Epithelial cell of esophagus (primary cell): ENCODE results near the gene CDH2.

Experiments used
- DNase-seq: peaks from one replicate; pipeline ENCODE4 v3.0.0; 2010; ENCODE audit warnings: low read depth
- H3K4me3 ChIP-seq: 2 replicates; pipeline ENCODE4 v1.5.1; 2011; ENCODE audit warnings: mild to moderate bottlenecking, low read length, control low read depth
- TF ChIP-seq, protein P1 (sequence below): IDR thresholded peaks from 2 replicates; pipeline ENCODE4 v1.5.1; 2011; ENCODE audit warnings: low read depth, mild to moderate bottlenecking, low read length, control low read depth, inconsistent platforms; ENCODE audit not compliant: insufficient read depth; ENCODE audit errors: missing control alignments

CDH2 gene

GRCh38 chr18:28178720-28179119 is 1.8 kb upstream of the CDH2 start:
- peak; percentile 6 for DNase-seq
- H3K4me3 ChIP-seq = no peak overlapping the region
- TF ChIP-seq, protein P1, sequence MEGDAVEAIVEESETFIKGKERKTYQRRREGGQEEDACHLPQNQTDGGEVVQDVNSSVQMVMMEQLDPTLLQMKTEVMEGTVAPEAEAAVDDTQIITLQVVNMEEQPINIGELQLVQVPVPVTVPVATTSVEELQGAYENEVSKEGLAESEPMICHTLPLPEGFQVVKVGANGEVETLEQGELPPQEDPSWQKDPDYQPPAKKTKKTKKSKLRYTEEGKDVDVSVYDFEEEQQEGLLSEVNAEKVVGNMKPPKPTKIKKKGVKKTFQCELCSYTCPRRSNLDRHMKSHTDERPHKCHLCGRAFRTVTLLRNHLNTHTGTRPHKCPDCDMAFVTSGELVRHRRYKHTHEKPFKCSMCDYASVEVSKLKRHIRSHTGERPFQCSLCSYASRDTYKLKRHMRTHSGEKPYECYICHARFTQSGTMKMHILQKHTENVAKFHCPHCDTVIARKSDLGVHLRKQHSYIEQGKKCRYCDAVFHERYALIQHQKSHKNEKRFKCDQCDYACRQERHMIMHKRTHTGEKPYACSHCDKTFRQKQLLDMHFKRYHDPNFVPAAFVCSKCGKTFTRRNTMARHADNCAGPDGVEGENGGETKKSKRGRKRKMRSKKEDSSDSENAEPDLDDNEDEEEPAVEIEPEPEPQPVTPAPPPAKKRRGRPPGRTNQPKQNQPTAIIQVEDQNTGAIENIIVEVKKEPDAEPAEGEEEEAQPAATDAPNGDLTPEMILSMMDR = no peak

DNA sequence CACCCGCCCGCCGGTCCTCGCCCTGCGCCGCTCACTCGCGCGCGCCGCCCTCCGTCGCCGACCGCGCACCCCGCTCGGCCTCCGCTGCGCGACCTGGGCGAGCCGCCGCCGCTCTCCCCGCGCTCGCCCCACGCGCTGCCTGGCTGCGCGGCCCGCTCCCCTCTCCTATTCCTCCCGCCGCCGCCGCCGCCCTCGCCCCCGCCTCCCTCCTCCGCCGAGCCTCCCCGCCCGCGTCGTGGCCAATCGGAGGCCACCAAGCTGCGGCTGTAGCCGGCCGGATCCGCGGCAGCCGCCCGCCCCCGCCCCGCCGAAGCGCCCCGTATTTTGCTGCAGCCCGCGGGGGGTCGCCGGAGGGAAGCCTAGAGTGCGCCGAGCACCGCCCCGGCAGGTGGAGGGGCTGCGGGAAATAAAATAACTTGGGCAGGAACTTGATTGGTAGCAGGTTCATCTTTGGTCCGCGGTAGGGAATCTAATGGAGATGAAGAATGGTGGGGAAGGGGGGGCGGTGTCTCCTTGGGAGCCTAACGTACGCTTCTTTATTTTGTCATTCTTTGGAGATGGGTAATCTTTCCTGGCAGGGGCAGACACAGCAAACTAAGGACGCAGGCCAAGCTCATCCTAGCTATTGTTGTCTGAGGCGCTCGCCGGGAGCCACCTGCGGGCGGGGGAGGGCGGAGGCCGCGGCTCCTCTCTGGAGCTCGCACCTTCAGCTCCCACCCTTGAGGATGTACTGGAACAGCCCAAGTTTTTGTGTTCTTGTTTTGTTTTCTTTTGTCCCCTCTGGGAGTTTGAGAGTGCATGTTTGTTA is 1.1 kb upstream of the CDH2 start:
- TF ChIP-seq, protein P1 = no peak
- H3K4me3 ChIP-seq = peak overlapping the region; percentile 29
- DNase-seq = peak; percentile 45

DNA sequence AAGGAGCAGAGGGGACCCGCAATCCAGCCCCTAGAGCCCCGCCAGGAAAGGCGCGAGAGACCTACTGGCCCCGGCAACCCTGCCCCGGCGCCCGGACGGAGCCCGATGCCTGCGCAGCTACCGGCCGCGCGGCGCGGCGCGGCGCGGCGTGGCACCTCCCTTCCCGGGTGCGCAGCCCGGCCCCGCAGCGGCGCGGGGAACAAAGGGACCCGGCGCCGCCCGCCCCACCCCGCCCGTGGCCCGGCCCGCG is 307 bp downstream of the CDH2 start:
- peak; percentile 4 for DNase-seq
- H3K4me3 ChIP-seq = peak overlapping the region; percentile 29
- TF ChIP-seq, protein P1 = no peak

DNA sequence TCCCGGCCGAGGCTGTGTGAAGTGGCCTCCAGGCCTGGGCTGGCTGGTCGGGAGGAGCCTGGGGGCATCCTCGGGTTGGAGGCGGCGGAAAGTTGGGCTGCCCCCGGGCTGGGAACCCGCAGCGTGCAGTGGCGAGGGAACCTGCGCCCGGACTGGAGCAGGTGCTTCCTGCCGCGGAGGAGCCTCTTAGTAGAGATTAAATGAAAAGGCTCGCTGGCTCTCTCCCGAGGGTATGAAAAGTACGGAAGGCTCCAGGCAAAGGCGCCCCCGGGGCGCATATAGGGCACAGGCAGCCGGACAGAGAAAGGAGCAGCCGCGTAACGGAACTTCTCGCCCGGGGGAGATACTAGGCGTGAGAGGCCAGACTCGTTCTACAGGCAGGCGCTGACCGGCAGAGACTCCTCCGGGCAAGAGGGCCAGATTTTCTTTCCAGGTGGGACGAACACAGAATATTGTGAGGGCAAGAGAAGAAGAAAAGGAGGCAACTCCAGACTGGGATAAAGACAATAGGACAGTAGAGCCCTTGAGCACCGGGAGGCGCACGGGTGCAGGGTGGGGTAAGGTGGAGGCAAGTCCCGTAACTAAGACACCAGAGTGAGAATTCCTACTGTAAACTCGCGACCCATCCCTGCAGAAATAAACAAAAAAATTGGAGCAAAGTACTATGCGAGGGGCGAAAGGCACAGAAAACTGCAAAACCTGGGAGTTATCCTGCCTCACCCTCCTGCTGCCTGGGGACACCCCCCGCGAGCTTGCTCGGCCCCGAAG is 816 bp downstream of the CDH2 start:
- DNase-seq = peak; percentile 30
- TF ChIP-seq, protein P1 = no peak
- peak overlapping the region; percentile 29 for H3K4me3 ChIP-seq

- peak; percentile 41 for DNase-seq
- TF ChIP-seq, protein P1 = no peak
- no peak overlapping the region for H3K4me3 ChIP-seq
Observed at GRCh38 chr18:28175150-28175929, 1.6 kb downstream of the CDH2 start.

DNA sequence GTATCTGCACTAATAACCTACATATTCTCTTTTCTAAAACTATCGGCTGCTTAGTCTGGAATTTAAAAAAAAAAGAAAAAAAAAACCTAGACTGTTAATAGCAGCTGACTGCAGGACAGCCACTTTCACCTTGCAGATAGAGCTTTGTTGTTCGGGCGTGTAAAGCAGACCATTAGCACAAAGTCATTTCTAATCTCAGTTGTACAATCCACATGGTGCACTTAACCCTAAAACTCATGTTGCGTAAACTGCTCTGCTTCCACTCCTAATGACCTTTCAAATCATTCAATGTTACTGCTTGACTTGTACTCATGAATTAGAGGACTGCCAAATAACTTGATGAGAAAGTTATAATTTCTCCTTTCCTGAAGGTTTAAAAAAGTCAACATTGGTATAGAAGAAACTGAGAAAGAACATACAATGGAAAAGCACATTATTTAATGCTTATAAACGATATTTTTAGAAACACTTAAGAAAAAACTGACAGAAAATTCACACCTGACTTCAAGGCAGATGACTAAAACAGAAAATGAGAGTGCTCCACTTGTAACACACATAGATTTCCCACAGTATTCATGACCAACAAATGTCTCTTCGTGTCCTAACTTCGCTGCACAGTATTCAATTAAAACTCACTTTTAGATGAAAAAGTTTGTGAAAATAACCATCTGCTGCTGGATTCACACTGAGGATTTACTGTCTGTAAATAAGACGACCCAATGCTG is 2.6 kb downstream of the CDH2 start:
- H3K4me3 ChIP-seq = no peak overlapping the region
- TF ChIP-seq, protein P1 = no peak
- DNase-seq = no peak
